HL-60 (cell line): ENCODE measurements around the gene BIN1.

Source experiments
- CTCF ChIP-seq: IDR thresholded peaks from one replicate; pipeline ENCODE4 v1.5.1; 2011; ENCODE audit warnings: low read length, control low read depth, inconsistent platforms; ENCODE audit not compliant: insufficient read depth
- POLR2AphosphoS5 ChIP-seq: IDR thresholded peaks from 2 replicates; pipeline ENCODE4 v1.6.1; 2012; ENCODE audit warnings: low read depth
- REST ChIP-seq: IDR thresholded peaks from 2 replicates; pipeline ENCODE4 v1.6.1; 2012; ENCODE audit warnings: low read depth; ENCODE audit not compliant: insufficient replicate concordance

- TF ChIP-seq CTCF, result no peak
- no peak for TF ChIP-seq POLR2AphosphoS5
- TF ChIP-seq REST, result no peak
These were observed 15.8 kb downstream of the BIN1 start for GRCh38 chr2:127091148-127091547.
